AG04450 (cell line): ENCODE results near the gene DAAM2. TPM values are rescaled to one million over a fixed set of nuclear protein-coding genes. Genes with fewer than 3 reads are reported as not detected.

Experiments
- CTCF ChIA-PET: fragments of 300-600, 350-600 bp; formaldehyde crosslinking; extraction: SDS; loops from one replicate; lab custom pipeline; 2022; ENCODE audit warnings: antibody characterized with exemption, inconsistent platforms; lab: Charles Lee
- POLR2A ChIA-PET: fragments of 350-600 bp; formaldehyde crosslinking; extraction: SDS; loops from one replicate; lab custom pipeline; 2021; ENCODE audit warnings: antibody characterized with exemption, inconsistent platforms; lab: Yijun Ruan, JAX
- DNase-seq: peaks from one replicate; pipeline ENCODE4 v3.0.0-alpha.2; 2011; ENCODE audit warnings: low read depth, low spot score
- H3K27ac ChIP-seq: one replicate; pipeline ENCODE4 v1.5.1; 2012; ENCODE audit warnings: low read depth, low read length, control low read depth
- H3K27me3 ChIP-seq: one replicate; pipeline ENCODE4 v1.6.0; 2012; ENCODE audit warnings: low read length; ENCODE audit not compliant: control insufficient read depth, insufficient read depth
- H3K4me3 ChIP-seq: 2 replicates; pipeline ENCODE4 v1.5.1; 2011; ENCODE audit warnings: mild to moderate bottlenecking, low read depth, low read length, control low read depth
- H3K9me3 ChIP-seq: 2 replicates; pipeline ENCODE4 v1.5.1; 2012; ENCODE audit warnings: low read length; ENCODE audit not compliant: control insufficient read depth, insufficient read depth
- polyA plus RNA-seq: library from polyadenylated mRNA; depleted of rRNA; stranded (reverse); fragments of >200 nt; gene quantifications from 2 replicates; pipeline ENCODE4 v1.2.3, GENCODE V29; 2011
- TF ChIP-seq, protein P1 (sequence below): IDR thresholded peaks from 2 replicates; pipeline ENCODE4 v1.5.1; 2011; ENCODE audit warnings: low read depth, low read length, control low read depth, inconsistent platforms

DAAM2 gene
- polyA plus RNA-seq, 1 experiment = 2.9 TPM

DNA sequence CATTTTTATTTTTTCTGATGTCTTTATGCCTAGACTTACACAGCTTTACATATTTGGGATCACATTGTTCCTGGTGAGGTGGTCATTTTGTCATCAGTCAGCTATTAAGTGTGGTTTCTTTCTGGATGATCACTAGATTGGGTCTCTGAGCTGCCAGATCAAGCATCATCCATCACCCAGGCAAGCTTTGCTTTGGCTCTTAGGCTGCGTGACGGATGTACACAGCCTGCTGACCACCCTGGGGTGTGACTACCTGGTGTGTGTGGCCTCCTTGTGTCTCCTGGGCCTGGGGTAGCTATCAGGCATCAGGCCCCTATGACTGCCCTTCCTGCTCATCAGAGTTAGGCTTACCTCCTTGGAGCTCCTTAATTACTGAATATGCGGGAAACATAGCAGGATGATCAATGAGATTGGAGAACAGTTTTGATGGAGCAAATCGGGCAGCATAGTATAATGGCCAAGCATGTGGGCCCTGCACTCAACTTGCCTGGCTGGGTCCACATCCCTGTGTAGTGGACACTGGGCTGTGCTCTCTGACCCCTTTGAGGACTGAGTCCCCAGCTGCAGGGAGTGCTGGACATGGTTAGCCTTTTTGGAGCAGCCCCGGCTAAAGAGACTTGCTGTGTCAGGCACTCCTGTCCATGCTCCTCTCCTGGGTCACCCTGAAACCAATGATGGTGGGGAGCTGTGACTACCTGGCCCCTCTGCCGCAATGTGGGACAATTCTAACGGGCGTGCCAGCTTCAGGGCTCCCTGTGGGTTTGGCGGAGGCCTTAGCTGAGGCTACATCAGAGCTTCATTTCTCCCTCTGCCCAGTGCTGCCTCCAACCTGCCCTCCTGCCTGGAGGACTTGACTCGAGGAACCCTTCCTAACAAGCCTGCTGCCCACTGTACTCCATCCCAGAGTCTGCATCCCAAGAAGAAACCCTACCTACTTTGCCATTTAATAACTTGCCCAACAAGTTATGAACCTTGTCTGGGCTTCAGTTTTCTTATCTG, 8.2 kb downstream of the DAAM2 start:
- Histone ChIP-seq H3K4me3 (no peak overlapping the region), H3K27me3 (peaks cover 11% of the 10 kb centered on the region), H3K27ac (no peak overlapping the region), H3K9me3 (no peaks in the 10 kb centered on the region)
- TF ChIP-seq, protein P1, sequence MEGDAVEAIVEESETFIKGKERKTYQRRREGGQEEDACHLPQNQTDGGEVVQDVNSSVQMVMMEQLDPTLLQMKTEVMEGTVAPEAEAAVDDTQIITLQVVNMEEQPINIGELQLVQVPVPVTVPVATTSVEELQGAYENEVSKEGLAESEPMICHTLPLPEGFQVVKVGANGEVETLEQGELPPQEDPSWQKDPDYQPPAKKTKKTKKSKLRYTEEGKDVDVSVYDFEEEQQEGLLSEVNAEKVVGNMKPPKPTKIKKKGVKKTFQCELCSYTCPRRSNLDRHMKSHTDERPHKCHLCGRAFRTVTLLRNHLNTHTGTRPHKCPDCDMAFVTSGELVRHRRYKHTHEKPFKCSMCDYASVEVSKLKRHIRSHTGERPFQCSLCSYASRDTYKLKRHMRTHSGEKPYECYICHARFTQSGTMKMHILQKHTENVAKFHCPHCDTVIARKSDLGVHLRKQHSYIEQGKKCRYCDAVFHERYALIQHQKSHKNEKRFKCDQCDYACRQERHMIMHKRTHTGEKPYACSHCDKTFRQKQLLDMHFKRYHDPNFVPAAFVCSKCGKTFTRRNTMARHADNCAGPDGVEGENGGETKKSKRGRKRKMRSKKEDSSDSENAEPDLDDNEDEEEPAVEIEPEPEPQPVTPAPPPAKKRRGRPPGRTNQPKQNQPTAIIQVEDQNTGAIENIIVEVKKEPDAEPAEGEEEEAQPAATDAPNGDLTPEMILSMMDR = no peak
- ChIA-PET POLR2A (no interaction called here), CTCF (interaction anchor here (0.7 kb wide), 1 partner anchor 91 kb away, joined by 3 read pairs; no protein-coding TSS in a partner anchor)
- no peak for DNase-seq

DNA sequence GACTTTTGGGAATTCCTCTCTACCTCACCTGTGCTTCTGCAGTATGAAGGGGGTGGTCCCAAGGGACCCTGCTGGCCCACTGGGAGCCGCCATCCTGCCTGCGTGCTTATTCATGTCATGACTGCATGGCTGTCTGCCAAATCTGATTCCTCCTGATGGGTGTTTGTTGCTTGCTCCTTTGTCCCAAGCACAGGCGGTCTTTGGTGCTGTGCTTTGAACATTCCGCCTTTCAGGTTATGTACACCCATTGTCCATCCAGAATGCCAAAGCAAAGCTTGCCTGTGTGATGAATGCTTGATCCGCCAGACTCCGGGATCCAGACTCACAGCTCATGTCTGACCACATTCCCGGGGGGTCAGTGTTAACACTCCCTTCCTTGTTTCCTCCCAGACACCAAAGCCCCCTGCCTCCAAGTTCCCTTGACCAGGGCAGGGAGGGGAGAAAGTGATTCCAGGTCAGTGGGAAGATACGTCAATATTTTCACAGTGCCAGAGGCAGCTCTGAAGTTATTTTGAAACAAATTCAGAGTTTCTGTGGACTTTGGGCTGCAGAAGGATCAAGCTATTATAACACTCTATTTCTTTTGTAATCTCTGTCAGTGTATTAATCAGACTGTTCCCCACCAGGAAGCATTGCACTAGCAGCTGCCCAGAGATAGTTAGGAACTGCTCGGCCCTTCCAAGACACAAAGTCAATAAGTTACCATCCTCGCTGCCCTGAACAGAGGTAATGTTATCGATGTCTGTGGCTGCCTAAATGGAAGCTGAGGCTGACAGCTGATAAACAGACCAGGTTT, 9.5 kb downstream of the DAAM2 start:
- Histone ChIP-seq H3K27me3 (peaks cover 8% of the 10 kb centered on the region), H3K4me3 (no peak overlapping the region), H3K9me3 (no peaks in the 10 kb centered on the region), H3K27ac (no peak overlapping the region)
- TF ChIP-seq, protein P1 = no peak
- CTCF ChIA-PET = interaction anchor here (0.8 to 1.6 kb wide), 3 partner anchors 10 to 93 kb away, joined by 3 to 5 read pairs (median 4); partner anchors contain the start of gene DAAM2
- POLR2A ChIA-PET = no interaction called here
- no peak for DNase-seq

DNA sequence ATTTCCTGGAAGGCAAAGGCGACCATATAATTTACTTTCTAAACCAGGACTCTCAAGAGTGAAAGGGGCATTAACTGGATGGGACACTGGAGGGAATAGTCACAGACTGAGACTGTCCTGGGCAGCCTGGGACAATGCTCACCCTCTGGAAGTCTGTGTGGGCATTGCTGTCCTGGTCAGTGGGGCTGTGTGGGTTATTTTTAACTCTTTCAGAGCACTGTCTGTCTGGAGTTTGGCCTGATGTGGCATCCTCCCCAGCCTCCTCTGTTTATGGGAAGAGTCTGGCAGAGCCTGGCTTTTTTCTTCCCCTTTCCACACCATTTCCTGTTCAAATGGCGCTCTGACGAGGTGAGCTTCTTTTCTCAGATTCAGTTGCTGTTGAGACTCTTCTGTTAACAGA, 11.7 kb downstream of the DAAM2 start:
- peaks cover 8% of the 10 kb centered on the region for H3K27me3 ChIP-seq
- H3K4me3 ChIP-seq = no peak overlapping the region
- CTCF ChIA-PET = interaction anchor here (1.6 kb wide), 1 partner anchor 12 kb away, joined by 5 read pairs; the partner anchor contains the start of gene DAAM2
- no peaks in the 10 kb centered on the region for H3K9me3 ChIP-seq
- H3K27ac ChIP-seq = no peak overlapping the region
- POLR2A ChIA-PET = no interaction called here
- DNase-seq = no peak
- TF ChIP-seq, protein P1 = no peak

DNA sequence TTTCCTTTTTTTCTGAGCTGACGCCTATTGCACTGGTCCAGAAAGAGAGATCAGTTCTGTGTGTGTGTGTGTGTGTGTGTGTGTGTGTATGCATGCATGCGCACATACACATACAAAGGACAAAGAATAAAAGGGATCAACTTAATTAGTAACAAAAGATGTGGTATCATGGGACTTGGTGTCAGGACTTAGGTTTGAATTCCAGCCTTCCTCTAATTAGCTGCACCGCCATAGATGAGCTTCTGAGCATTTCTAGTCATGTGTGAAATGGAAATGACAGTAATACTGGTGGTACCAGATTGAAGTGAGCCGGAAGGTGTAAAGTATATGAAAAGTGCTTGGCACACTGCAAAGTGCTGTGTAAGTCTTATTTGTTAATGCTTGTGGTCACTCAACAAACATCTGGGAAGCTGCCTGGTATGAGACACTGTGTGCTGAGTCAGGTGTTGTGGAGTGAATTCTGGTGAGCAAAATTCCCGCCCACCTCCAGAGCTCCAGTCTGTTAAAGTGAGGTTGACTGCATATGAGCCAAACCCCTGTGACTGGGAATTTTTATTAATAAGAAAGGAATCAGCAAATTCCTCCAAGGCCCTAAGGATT, 12.4 kb downstream of the DAAM2 start:
- no peak overlapping the region for H3K4me3 ChIP-seq
- TF ChIP-seq, protein P1 = no peak
- no peaks in the 10 kb centered on the region for H3K9me3 ChIP-seq
- ChIA-PET POLR2A (no interaction called here), CTCF (interaction anchor here (1.6 kb wide), 1 partner anchor 13 kb away, joined by 5 read pairs; the partner anchor contains the start of gene DAAM2)
- no peak for DNase-seq
- peaks cover 8% of the 10 kb centered on the region for H3K27me3 ChIP-seq
- H3K27ac ChIP-seq = no peak overlapping the region
